Left ventricle myocardium inferior (tissue), 1 donor: ENCODE measurements around the gene UBC. TPM values are rescaled to one million over a fixed set of nuclear protein-coding genes. Genes with fewer than 3 reads are reported as not detected.
"Not testable (repeated sequence)": the region's sequence is repeated elsewhere in the genome, so short reads cannot be mapped to it uniquely, and the experiment has no call there.

Source experiments
- DNase-seq: peaks from one replicate; pipeline ENCODE4 v3.0.0-alpha.2; 2020
- H3K27ac ChIP-seq: fragments of 200-600 bp; replicated peaks from 2 replicates; pipeline ENCODE4 v1.8.0; 2021
- H3K27me3 ChIP-seq: fragments of 200-600 bp; 2 replicates; pipeline ENCODE4 v1.8.0; 2021; ENCODE audit warnings: low read depth
- H3K36me3 ChIP-seq: fragments of 200-600 bp; 2 replicates; pipeline ENCODE4 v1.8.0; 2021
- H3K4me1 ChIP-seq: fragments of 200-600 bp; 2 replicates; pipeline ENCODE4 v1.8.0; 2021
- H3K4me3 ChIP-seq: fragments of 200-600 bp; 2 replicates; pipeline ENCODE4 v1.8.0; 2021; ENCODE audit warnings: mild to moderate bottlenecking, moderate library complexity
- H3K9me3 ChIP-seq: fragments of 200-600 bp; replicated peaks from 2 replicates; pipeline ENCODE4 v1.8.0; 2021
- CTCF ChIP-seq: fragments of 200-600 bp; IDR thresholded peaks from 2 replicates; pipeline ENCODE4 v1.8.0; 2021; ENCODE audit warnings: antibody characterized with exemption, mild to moderate bottlenecking, borderline replicate concordance
- intact Hi-C: fragments of 100-400 bp; cut with micrococcal nuclease; formaldehyde crosslinking; loops from one replicate; pipeline ENCODE4 v1.11.0; 2022
- total RNA-seq: library from RNA; stranded (reverse); fragmentation: NEBNext Ultra II Directional; extraction: Animal tissue kit (Norgen Biotek cat#: 25700); gene quantifications from one replicate; pipeline ENCODE4 v1.2.1, GENCODE V29; 2021
- donor health status: DM: no; HTN: yes; CAD: no; lungs with severe emphysema.

The UBC gene
- total RNA-seq, 1 donor from 2014 or later: 1,154 TPM

GRCh38 chr12:124938108-124938507, 23.7 kb upstream of the UBC start:
- peak overlapping the region; percentile 65 for H3K4me3 ChIP-seq
- no peak for DNase-seq
- no peak for TF ChIP-seq CTCF
- H3K4me1 ChIP-seq: peaks cover 41% of the 10 kb centered on the region
- peak overlapping the region; percentile 93 for H3K27ac ChIP-seq
- intact Hi-C loops: no loop called here
- H3K9me3 ChIP-seq: no peaks in the 10 kb centered on the region
- peaks cover under 1% of the 10 kb centered on the region for H3K36me3 ChIP-seq
- H3K27me3 ChIP-seq: no peaks in the 10 kb centered on the region

- H3K4me1 ChIP-seq: peaks cover 14% of the 10 kb centered on the region
- intact Hi-C loops, H3K27me3 ChIP-seq: not testable (repeated sequence)
Measured at GRCh38 chr12:124931528-124931927, 17.1 kb upstream of the UBC start.

GRCh38 chr12:124930586-124930985, 16.1 kb upstream of the UBC start:
- Histone ChIP-seq H3K27me3 (no peaks in the 10 kb centered on the region), H3K36me3 (no peaks in the 10 kb centered on the region), H3K4me3 (no peak overlapping the region), H3K4me1 (peaks cover 14% of the 10 kb centered on the region), H3K9me3 (no peaks in the 10 kb centered on the region), H3K27ac (no peak overlapping the region)
- DNase-seq: no peak
- no peak for TF ChIP-seq CTCF
- intact Hi-C loops: no loop called here

More at GRCh38 chr12:124931528-124931927, 17.1 kb upstream of the UBC start:
- H3K36me3 ChIP-seq, H3K27ac ChIP-seq, DNase-seq, H3K4me3 ChIP-seq, H3K9me3 ChIP-seq: not testable (repeated sequence)

- no peaks in the 10 kb centered on the region for H3K36me3 ChIP-seq
- H3K27ac ChIP-seq: peak overlapping the region; percentile 98
- DNase-seq: no peak
- H3K4me1 ChIP-seq: peaks cover 14% of the 10 kb centered on the region
- intact Hi-C loops: no loop called here
- no peaks in the 10 kb centered on the region for H3K27me3 ChIP-seq
- TF ChIP-seq CTCF: no peak
- H3K4me3 ChIP-seq: no peak overlapping the region
- H3K9me3 ChIP-seq: no peaks in the 10 kb centered on the region
Measured at GRCh38 chr12:124929649-124930419, 15.4 kb upstream of the UBC start.

GRCh38 chr12:124928912-124929530, 14.6 kb upstream of the UBC start:
- TF ChIP-seq CTCF: no peak
- Histone ChIP-seq H3K27ac (peak overlapping the region; percentile 98), H3K4me1 (peaks cover 14% of the 10 kb centered on the region), H3K9me3 (no peaks in the 10 kb centered on the region), H3K36me3 (no peaks in the 10 kb centered on the region), H3K27me3 (no peaks in the 10 kb centered on the region), H3K4me3 (peak overlapping the region; percentile 79)
- intact Hi-C loops: no loop called here
- no peak for DNase-seq
